Medulla oblongata (tissue), 1 donor: ENCODE data around the gene NUP107.

Source experiments
- DNase-seq: peaks from one replicate; pipeline ENCODE4 v3.0.0-alpha.2; 2015; ENCODE audit errors: extremely low spot score

NUP107 gene

DNA sequence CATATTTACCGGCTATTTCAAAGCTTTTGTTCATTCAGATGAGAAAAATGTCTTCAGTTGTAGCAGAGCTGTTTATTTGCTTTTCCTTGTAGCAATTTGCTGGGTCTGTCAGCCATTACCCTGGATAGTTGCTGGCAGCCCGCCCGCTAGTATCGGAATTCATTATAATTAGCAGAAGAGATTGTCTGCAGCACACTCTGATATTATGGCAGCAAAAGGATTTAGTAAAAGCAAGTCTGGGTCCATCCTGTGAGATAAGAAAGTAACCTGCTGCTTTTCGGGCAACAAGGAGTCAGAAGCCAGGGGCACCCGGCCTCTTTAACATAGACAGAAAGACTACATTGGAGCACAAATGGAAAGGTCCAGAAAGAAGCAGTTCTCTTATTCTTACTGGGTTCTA lies 53.1 kb downstream of the NUP107 start:
- no peak for DNase-seq

DNA sequence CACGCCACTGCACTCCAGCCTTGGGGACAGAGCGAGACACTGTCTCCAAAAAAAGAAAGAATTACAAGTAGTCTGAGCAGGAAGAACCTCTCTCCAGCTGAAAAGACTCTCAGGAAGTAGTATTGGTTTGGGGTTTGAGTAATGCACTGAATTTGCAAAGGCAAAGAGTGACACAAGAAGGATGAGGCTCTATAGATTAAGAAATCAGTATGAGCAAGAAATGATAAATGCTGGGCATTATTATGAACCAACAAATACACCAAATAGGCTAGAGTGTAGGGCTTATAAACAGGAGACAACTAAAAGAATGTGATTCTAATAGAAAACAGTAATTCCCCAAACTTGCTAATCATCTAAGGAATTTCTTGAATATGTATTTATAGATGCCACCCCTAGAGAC lies 56.6 kb downstream of the NUP107 start:
- DNase-seq, result no peak

DNA sequence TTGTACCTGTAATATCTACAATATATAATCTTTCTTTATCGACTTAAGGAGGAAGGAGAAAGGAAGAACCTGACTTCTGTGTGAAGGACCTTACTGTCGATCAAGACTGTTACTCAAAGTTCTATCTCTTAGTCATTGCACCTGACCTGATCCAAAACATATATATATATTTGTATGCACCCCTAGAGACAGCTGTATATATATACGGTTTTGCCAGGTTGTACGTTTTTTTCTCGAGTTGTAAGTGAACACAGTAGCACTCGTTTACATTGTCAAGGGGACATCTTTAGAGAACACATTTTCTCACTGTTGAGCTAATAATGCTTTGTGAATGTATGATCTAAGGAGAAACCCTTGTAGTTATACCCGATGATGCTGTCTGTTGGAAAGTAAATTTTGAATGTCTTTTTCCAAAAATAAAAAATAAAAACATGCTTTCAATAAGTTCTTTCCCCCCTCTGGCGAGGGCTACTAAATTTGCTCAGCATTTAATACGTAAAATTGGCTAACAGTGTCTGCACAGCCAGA lies 58.7 kb downstream of the NUP107 start:
- DNase-seq, result no peak

DNA sequence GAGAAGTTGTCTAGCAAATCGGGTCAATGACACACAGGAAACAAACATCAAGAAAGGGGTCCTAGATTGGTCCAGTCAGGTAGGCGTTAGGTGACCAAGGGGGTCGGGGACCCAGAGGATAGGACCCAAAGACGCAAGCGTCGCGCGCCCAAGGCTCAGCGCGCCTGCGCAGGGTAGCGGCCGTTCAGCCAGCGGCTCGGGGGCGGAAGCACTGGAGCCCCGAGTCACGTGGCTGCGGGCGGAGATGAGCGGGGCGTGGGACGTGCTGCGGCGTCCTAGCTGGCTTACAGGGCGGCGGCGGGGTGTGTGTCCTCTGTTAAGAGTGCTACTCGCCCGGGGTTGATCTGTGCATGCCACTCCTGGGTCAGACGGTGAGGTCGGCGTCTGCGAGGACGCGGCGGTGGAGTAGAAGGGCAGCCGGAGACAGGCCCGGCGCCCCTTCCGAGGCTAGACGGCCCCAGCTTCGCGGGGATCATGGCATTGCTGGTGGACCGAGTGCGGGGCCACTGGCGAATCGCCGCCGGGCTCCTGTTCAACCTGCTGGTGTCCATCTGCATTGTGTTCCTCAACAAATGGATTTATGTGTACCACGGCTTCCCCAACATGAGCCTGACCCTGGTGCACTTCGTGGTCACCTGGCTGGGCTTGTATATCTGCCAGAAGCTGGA lies 59.3 kb downstream of the NUP107 start, which contains the start of gene SLC35E3:
SLC35E3 (plus strand) TSS at position 273 of the 668 bp plus-strand sequence; CDS start at position 475, 202 bp downstream.
- DNase-seq, result peak; percentile 97

DNA sequence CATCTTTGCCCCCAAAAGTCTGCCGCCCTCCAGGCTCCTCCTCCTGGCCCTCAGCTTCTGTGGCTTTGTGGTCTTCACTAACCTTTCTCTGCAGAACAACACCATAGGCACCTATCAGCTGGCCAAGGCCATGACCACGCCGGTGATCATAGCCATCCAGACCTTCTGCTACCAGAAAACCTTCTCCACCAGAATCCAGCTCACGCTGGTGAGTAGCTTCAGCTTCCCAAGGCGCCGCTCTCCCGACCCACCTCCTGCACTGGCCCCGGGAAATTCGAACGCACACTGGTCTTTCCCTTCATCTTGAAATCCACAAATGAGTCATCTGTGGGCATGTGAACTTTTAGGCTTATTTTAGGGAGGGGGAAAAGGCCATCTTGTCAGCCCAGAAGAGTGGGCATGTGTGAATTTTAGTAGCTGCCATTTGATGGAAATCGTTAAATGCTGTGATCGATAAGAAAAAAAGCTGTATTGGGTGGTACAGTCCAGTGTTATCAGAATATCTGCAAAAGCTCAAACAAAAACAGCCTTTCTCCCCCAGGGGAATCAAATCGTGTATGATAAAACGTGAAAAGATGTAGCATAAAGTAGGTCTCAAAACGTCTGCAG lies 59.9 kb downstream of the NUP107 start:
- DNase-seq, result peak; percentile 59

DNA sequence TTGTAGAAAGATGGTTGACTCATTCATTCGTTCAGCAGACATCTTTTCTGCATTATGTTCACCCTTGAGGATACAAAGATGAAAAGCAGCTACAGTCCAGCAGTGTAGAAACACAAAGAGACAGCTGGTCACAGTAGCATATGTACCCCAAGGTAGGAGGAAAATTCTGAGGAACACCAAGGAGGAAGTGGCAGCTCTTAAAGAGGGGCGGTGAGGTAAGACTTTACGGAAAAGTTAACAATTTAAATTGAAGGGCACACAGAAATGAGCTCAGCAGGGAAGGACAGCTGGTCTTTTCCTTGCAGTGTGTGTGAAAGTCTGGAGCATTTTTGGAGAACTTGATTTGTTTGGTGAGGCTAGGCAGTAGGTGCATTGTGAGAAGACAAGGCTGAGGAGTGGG lies 62.7 kb downstream of the NUP107 start:
- DNase-seq, result peak; percentile 7

DNA sequence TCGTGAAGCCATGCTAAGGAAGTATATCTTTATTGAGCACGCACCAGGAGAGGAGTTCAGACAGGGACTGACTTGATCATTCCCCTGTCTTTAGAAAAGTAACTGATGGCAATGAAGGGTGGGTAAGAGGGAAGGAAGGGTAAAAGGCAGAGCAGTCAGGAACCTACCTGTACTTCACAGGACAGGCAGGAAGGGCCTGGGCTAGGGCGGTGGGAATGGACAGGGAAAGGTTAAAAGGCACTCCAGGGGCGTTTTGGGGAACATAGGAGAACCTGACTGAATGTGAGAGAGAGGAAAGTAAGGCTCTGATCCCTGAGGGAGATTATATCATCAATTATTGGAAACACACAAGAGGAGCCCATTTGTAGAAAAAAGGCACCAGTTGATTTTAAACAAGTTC lies 63.1 kb downstream of the NUP107 start:
- DNase-seq, result no peak

DNA sequence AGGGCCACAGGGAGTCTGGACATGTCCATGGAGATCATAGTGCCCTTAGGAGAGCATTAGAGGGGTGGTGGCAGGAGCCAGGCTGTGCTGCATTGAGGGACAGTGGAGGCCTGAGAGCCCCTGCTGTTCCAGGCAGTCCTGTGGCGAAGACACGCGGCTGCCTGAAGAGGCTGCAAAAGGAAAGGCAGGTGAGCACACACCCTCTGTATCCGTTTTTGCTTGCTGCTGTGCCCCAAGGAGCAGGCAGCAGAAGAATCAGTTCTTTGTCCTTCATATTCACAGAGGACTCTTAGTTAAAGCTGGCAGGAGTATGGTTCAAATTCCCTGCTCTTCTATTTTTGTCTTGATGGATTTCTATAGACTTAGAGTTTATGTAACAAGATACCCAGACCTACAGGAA lies 63.7 kb downstream of the NUP107 start:
- DNase-seq, result peak; percentile 42

DNA sequence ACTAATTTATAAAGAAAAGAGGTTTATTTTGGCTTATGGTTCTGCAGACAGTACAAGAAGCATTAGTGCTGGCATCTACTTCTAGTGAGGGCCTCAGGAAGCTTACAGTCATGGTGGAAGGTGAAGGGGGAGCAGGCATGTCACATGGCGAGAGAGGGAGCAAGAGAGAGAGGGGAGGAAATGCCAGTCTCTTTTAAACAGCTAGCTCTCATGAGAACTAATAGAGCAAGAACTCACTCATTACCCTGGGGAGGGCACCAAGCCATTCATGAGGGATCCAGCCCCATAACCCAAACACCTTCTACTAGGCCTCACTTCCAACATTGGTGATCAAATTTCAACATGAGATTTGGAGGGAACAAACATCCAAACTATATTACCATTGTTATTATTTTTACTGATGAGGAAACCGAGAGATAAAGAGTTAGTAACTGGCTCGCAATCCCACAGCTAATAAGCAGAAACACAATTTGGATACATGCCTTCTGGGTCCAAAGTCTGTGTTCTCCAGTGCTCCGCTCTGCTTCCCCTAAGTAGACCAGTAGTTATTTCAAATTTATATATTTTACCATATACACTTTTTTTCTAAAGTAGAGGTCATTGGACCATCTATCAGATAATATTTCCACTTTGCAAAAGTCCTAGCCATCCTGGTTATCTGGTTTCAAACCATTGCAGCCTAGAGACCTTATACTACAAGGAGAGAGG lies 68.9 kb downstream of the NUP107 start:
- no peak for DNase-seq

DNA sequence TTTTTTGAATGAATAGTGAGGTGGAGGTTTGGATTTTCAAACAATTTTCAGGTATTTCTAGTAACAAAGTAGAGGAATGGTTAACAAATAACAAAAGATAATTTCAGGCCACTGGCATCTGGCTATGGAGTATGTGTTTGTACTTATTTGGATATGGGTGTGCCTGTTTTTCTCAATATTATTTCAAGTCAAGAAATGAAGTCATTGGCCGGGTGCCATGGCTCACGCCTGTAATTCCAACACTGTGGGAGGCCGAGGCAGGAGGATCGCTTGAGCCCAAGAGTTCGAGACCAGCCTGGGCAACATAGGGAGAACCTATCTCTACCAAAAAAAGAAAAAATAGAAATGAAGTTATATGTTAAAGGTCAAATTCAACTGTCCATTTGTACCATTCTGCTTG lies 73.1 kb downstream of the NUP107 start:
- DNase-seq, result no peak

DNA sequence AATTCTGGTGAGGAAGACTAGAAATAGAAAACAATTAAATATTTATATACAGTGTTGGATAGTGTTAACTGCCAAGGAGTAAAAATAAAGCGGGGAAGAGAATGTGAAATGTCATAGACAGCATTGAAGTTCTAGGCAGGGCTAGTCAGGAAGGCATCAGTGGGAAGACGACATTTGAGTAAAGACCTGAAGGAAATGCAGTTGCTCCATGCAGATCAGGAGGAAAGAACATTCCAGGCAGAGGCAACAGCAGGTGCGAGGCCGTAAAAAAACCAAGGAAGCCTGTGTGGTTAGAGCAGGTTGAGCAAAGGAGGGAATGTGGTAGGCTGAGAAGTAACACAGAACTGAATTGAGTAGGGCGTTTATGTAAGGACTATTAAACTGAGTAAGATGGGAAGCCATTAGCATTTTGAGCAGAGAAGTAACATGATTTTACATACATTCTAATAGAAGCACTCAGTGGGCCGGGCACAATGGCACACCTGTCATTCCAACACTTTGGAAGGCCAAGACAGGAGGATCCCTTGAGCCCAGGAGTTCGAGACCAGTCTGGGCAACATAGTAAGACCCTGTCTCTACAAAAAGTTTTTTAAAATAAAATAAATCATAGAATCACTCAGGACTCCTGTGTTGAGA lies 74.1 kb downstream of the NUP107 start:
- DNase-seq, result no peak

DNA sequence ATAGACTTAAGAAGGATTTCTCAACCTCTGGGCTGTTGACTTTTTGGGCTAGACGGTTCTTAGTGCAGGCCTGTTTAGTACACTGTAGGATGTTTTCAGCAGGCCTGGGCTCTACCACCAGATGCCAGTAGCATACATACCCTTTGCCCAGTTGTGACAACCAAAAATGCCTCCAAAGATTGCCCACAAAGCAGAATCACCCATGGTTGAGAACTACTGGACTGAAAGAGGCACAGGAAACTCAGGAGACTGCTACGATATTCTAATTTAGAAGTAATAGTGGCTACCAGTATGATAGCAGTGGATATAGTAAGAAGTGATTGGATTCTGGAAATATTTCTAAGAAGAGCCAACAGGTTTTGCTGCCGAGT lies 74.6 kb downstream of the NUP107 start:
- no peak for DNase-seq

DNA sequence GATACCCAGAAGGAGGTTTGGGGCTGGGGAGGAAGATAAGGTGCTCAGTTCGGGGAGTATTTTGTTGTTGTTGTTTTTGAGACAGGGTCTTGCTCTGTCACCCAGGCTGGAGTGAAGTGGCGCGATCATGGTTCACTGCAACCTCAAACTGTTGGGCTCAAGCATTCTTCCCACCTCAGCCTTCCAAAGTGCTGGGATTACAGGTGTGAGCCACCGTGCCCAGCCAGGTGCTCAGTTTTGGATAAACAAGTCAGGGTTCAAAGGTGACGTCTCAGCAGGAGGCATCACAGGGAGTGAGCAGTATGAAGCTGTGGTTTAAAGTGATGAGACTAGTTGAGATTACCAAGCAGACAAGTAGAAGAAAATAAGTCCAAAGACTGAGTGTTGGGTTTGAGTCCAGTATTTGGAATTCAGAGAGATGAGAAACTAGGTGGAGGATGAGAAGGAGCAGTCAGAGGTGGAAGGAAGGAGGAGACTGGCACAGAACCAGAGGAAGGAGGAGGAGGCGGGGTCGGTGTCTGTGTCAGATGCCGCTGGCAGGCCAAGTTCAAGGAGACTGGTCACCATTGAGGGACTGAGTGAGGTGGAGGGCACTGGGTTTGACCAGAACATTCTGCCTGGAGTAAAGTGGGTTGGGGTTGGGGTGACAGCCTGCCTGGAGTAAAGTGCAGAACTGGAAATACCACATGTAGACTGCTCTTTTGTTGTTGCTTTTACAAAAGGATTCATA lies 75.3 kb downstream of the NUP107 start:
- no peak for DNase-seq

DNA sequence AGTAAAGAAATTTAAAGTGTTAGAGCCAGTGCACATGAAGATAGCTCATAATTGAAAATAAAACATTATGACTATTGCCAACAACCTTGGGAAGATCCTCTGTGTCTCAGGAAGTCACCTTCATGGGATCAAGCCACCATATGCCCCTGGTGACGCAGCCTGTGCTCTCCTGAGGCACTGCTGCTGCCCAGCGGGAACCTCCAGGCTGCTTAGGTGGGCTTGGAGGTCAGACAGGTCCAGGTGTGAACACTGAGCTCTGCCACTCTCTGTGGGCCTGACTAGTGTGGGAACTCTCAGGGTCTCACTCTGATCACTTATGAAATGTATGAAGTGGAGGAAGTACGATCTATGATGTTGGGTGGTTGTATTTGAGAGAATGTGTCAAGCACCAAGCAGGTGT lies 75.9 kb downstream of the NUP107 start:
- no peak for DNase-seq

DNA sequence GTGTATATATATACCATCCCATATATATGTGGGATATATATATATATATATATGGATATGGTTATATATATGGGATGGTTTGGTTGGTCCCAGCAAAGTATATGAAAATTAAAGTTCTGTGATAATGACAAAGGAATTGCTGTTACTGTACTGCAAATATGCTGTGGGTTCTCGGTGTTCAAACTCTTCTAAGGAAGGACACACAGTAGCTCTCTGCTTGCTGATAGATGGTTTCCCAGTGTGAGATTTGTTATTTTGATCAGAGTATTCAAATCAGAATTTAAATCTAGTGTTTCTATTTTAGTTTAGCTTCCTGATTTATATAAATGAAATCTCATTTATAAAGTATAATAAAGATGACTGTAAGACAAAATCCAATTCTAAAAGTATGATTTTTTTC lies 78.9 kb downstream of the NUP107 start:
- no peak for DNase-seq

DNA sequence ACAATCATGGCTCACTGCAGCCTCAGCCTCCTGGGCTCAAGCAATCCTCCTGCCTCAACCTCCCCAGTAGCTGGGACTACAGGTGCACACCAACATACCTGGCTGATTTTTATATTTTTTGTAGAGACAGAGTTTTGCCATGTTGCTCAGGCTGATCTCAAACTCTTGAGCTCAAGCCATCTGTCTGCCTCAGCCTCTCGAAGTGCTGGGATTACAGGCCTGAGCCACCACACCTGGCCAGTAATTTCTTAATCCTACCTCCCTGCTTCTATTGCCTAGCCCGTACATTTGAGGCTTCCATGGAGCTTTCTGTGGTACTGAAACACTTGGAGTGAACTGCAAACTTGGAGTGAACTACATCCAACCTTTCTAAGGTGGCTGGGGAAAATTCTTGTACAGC lies 79.9 kb downstream of the NUP107 start:
- DNase-seq, result no peak

DNA sequence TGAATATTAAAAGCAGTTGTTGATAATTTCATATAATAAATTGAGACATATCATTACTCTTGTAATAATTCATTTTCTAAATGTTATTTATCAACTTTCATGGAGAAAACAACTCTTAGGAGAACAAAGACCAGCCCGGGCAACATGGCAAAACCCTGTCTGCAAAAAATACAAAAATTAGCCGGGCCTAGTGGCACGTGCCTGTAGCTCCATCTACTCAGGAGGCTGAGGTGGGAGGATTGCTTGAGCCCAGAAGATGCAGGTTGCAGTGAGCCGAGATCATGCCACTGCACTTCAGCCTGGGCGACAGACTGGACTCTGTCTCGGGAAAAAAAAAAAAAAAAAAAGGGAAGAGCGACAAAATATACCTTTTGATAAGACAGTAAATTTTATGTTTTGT lies 80.4 kb downstream of the NUP107 start:
- no peak for DNase-seq

DNA sequence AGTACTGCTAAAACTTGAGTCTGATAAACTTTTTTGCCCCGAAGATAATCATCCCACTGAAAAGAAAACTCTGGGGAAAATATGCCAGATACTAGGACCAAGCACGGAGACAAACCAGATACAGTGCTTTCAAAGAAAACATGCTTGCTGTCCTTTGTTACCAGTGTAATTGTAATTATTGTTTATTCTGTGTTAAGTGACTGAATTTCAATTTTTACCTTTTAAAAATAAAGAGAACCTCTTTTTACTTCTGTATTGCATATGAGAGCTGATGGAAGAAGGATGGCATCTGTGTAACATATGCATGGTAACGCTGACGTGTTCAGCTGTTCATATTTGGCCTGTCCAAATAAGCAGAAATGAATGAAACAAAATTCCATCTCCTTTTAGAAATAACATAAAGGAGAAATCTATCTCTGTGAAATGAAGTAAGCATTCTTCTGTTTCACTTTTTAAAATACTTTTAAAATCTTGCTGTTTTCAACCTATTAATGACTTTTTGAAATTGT lies 81.7 kb downstream of the NUP107 start:
- no peak for DNase-seq

DNA sequence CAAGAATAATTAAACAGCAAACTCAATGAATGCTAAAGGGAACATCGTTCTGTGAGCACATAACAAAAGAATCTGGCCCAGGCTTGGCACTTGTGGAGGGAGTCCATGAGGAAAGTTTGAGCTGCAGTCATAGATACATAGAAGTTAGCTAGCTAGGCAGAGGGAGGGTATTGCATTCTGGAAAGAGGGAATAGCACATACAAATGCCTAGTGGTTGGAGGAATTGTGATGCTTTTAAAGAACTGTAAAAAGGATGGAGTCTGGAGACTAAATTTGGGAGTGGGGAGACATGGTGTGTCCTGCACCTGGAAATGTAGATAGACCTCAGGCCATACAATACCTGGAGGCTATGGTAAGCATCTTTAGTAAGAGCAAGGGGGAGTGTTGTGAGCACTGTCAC lies 83.2 kb downstream of the NUP107 start:
- DNase-seq, result no peak

DNA sequence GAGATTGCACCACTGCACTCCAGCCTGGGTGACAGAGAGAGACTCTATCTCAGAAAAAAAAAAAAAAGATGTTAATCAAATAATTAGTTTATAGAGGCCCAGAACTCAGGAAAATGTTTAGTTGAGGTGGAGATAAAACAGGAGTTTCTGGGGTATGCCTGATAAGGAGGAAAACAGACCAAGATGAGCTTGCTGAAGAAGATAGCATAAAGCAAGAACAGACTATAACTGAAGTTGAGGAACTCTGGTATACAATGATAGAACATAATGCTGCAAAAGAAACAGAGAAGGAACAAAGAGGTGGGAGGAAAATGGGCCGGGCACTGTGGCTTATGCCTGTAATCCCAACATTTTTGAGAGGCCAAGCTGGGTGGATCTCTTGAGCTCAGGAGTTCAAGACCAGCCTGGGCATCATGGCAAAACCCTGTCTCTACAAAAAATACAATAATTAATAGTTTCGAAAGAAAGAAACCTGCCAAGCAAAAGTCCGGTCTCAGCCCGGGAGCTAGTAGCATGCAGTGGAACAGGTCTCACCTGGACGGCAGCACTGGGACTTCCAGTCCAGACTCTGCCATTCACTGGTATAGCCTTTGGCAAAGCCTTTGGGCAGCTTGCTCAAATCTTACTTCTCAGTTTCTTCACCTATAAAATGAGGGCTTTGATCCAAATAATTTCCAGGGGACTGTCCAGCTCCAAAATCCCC lies 84.6 kb downstream of the NUP107 start:
- DNase-seq, result no peak

DNA sequence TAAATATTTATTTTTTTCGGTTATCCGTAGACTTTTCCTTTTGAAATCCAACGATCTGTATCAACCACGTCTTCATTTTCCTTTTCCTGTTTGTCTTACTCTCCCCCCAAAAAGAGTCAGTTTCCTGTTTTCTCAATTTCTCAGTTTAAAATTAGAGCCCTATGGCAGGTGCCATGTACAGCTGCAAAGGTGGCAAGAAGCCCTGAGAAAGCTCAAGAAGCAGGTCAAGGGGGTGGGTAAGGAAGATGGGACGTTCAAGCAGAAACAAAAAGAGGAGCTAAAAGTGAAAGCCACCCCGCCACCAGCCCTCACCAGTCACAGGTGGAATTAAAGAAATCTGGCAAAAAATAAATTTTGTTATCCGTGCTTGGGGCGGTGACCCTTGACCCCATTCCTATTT lies 85.9 kb downstream of the NUP107 start:
- no peak for DNase-seq
